Kidney (tissue), 14 donors: ENCODE measurements around the gene CRHR1. TPM values are rescaled to one million over a fixed set of nuclear protein-coding genes. Genes with fewer than 3 reads are reported as not detected.

Experiments used
- DNase-seq, 5 donors: peaks; one replicate each; pipeline ENCODE4 v3.0.0-alpha.2; 2013 to 2020
- FAIRE-seq: peaks from 2 replicates; lab custom pipeline; 2012; peaks lifted over from hg19 to GRCh38; lab: Jason Lieb, UNC
- H3K27ac ChIP-seq, 2 donors: one replicate each; pipeline ENCODE4 v1.7.0; 2013; ENCODE audit warnings: low read depth in 2 of 2, low read length in 2 of 2, inconsistent platforms in 1 of 2
- H3K27me3 ChIP-seq: one replicate; pipeline ENCODE4 v1.7.1; 2013; ENCODE audit warnings: low read length, inconsistent platforms; ENCODE audit not compliant: control insufficient read depth, insufficient read depth
- H3K36me3 ChIP-seq, 3 donors: one replicate each; pipeline versions ENCODE4 v1.7.0 to v1.7.1; 2013; ENCODE audit warnings: low read length in 3 of 3, control low read depth in 1 of 3, inconsistent platforms in 1 of 3; ENCODE audit not compliant: insufficient read depth in 3 of 3, control insufficient read depth in 2 of 3
- H3K4me1 ChIP-seq, 3 donors: one replicate each; pipeline versions ENCODE4 v1.7.0 to v1.7.1; 2013; ENCODE audit warnings: low read length in 3 of 3, inconsistent platforms in 1 of 3, low read depth in 1 of 3; ENCODE audit not compliant: control insufficient read depth in 2 of 3, insufficient read depth in 2 of 3
- H3K4me3 ChIP-seq, 3 donors: one replicate each; pipeline versions ENCODE4 v1.7.0 to v1.8.1; 2013; ENCODE audit warnings: low read length in 3 of 3, control low read depth in 1 of 3, inconsistent platforms in 1 of 3
- H3K9ac ChIP-seq, 3 donors: one replicate each; pipeline versions ENCODE4 v1.7.0 to v1.7.1; 2013; ENCODE audit warnings: low read length in 3 of 3, control low read depth in 1 of 3, inconsistent platforms in 1 of 3
- H3K9me3 ChIP-seq, 3 donors: one replicate each; pipeline versions ENCODE4 v1.7.0 to v1.7.1; 2013; ENCODE audit warnings: low read length in 3 of 3, control low read depth in 1 of 3, inconsistent platforms in 1 of 3; ENCODE audit not compliant: control insufficient read depth in 2 of 3, insufficient read depth in 1 of 3
- intact Hi-C: fragments of 100-400 bp; cut with DNase I; formaldehyde crosslinking; loops from one replicate; pipeline ENCODE4 v1.11.1; 2022
- polyA plus RNA-seq: library from polyadenylated mRNA; stranded (reverse); fragments of 350-450 nt; fragmentation: Illumina TruSeq; extraction: RNeasy Lipid Tissue Mini Kit (QIAGEN cat#74804); gene quantifications from one replicate; pipeline ENCODE4 v1.2.3, GENCODE V29; 2014; ENCODE audit warnings: low read depth, low replicate concordance; ENCODE audit not compliant: insufficient read depth
- total RNA-seq: library from RNA; stranded (reverse); fragmentation: NEBNext Ultra II Directional; extraction: Animal tissue kit (Norgen Biotek cat#: 25700); gene quantifications from one replicate; pipeline ENCODE4 v1.2.1, GENCODE V29; 2021
- TF ChIP-seq, protein P1 (sequence below): IDR thresholded peaks from 3 replicates; pipeline ENCODE4 v1.5.1; 2012; ENCODE audit warnings: mild to moderate bottlenecking, moderate library complexity, borderline replicate concordance; ENCODE audit not compliant: insufficient read depth; ENCODE audit errors: extremely low read depth
- donor health status: control.
- donor health status: control.
- donor health status: control.
- donor health status: control.
- donor health status: control.
- donor health status: DM: yes; HTN: yes; CAD: no.
- donor health status: Normal renal cell carcinoma (clear cell type).

CRHR1 gene
- total and polyA plus RNA-seq, 2 donors from 2014 or later, result not detected

GRCh38 chr17:45787044-45787443 lies 2.9 kb downstream of the CRHR1 start:
- Histone ChIP-seq H3K27ac (no peak overlapping the region), H3K9me3 (no peaks in the 10 kb centered on the region), H3K27me3 (peaks cover 14% of the 10 kb centered on the region), H3K4me3 (no peak overlapping the region), H3K4me1 (peaks cover 0 to 5% (median 0%) of the 10 kb centered on the region in 3 donors), H3K9ac (no peak overlapping the region), H3K36me3 (no peaks in the 10 kb centered on the region)
- TF ChIP-seq, protein P1, sequence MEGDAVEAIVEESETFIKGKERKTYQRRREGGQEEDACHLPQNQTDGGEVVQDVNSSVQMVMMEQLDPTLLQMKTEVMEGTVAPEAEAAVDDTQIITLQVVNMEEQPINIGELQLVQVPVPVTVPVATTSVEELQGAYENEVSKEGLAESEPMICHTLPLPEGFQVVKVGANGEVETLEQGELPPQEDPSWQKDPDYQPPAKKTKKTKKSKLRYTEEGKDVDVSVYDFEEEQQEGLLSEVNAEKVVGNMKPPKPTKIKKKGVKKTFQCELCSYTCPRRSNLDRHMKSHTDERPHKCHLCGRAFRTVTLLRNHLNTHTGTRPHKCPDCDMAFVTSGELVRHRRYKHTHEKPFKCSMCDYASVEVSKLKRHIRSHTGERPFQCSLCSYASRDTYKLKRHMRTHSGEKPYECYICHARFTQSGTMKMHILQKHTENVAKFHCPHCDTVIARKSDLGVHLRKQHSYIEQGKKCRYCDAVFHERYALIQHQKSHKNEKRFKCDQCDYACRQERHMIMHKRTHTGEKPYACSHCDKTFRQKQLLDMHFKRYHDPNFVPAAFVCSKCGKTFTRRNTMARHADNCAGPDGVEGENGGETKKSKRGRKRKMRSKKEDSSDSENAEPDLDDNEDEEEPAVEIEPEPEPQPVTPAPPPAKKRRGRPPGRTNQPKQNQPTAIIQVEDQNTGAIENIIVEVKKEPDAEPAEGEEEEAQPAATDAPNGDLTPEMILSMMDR, result no peak
- DNase-seq (no peak), FAIRE-seq (no peak)
- intact Hi-C loops, result no loop called here

DNA sequence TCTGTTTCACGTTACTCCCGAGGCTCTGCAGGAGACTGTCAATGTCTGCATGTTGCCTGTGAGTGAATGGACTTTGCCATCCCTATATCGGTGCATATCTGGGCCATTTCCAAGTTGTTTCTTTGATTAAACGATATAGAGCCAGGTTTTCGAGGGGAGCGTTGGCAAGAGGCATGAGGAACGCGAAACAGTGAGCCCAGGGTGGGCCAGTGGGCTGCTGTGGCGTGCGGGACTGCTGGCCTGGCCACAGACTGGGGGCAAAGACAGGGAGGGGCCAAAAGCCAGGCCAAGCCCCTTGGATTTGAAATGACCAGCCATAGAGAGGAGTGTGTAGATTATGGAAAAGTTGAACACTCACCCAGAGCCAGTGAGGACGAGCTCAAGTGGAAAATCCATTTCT lies 3.5 kb downstream of the CRHR1 start:
- intact Hi-C loops, result no loop called here
- no peaks in the 10 kb centered on the region for H3K36me3 ChIP-seq

DNA sequence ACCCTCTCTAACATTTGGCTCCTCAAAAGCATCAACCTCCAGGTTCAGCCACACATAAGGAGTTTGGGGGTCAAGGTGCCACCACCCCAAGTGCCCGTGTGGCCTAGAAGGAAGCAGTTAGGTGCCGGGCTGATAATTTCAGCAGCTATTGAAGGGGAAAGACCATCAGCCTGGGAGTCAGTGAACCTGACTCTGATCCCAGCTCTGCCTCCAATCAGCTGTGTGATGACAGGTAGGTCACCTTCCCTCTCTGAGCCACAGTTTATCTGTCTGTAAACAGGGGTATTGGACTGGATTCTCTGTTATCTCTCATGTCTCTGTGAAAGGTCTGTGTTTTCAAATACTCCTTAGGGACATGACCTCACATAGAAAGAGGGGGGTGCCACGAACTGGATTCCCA lies 3.9 kb downstream of the CRHR1 start:
- DNase-seq (no peak), FAIRE-seq (no peak)
- TF ChIP-seq, protein P1, result no peak
- Histone ChIP-seq H3K4me3 (no peak overlapping the region), H3K36me3 (no peaks in the 10 kb centered on the region), H3K9ac (no peak overlapping the region), H3K27me3 (peaks cover 12% of the 10 kb centered on the region), H3K27ac (no peak overlapping the region), H3K9me3 (no peaks in the 10 kb centered on the region), H3K4me1 (peaks cover 0 to 5% (median 0%) of the 10 kb centered on the region in 3 donors)
- intact Hi-C loops, result no loop called here

More for the DNA sequence above, 3.5 kb downstream of the CRHR1 start:
- Histone ChIP-seq H3K9me3 (no peaks in the 10 kb centered on the region), H3K27ac (no peak overlapping the region), H3K4me3 (no peak overlapping the region), H3K4me1 (peaks cover 0 to 5% (median 0%) of the 10 kb centered on the region in 3 donors), H3K9ac (no peak overlapping the region), H3K27me3 (peaks cover 12% of the 10 kb centered on the region)
- FAIRE-seq, result no peak
- TF ChIP-seq, protein P1, result no peak
- DNase-seq, result no peak

DNA sequence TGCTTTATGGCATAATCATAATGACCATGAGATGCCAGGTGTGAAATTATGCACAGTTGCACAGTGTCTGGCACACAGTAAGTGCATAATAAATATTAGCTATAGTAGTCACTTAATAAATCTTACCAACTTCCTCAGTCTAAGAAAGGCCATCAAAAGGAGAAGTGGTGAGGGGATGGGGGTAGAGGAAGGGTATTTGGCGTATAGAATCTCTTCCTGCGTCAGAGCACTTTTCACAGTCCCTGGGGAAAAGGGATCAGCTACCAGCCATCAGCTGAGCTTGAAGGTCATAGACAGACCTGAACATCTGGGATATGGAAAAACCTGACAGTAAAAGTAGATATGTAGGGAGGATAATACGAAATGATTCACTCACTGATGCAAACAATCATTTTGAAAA lies 5.8 kb downstream of the CRHR1 start:
- FAIRE-seq, result no peak
- TF ChIP-seq, protein P1, result no peak
- Histone ChIP-seq H3K9me3 (no peaks in the 10 kb centered on the region), H3K36me3 (no peaks in the 10 kb centered on the region), H3K4me1 (no peaks in the 10 kb centered on the region), H3K9ac (no peak overlapping the region), H3K27me3 (peaks cover 10% of the 10 kb centered on the region), H3K4me3 (no peak overlapping the region), H3K27ac (no peak overlapping the region)
- no peak for DNase-seq
- intact Hi-C loops, result no loop called here
